ENCODE data around the gene ENTPD1. TPM values are rescaled to one million over a fixed set of nuclear protein-coding genes. Genes with fewer than 3 reads are reported as not detected.

ENTPD1 gene
- total RNA-seq, 1 donor from 2014 or later = 41.6 TPM

GRCh38 chr10:95840121-95840520, 84.2 kb downstream of the ENTPD1 start:
- no peak for DNase-seq (ENCODE audit: low spot score in 2 of 2)
- intact Hi-C loops (cut with DNase I) = no loop called here
- Histone ChIP-seq H3K4me3 (no peak overlapping the region), H3K4me1 (peaks cover 0 to 18% of the 10 kb centered on the region in 2 donors), H3K27me3 (no peaks in the 10 kb centered on the region), H3K27ac (peak overlapping the region; percentile 3 to 8), H3K36me3 (peaks cover 0 to 11% of the 10 kb centered on the region in 2 donors), H3K9me3 (no peaks in the 10 kb centered on the region)
- no peak for TF ChIP-seq CTCF (IDR thresholded peaks at IDR 0.05)

- H3K27ac ChIP-seq = peak overlapping the region; percentile 3 to 8
- no peak for DNase-seq (ENCODE audit: low spot score in 2 of 2)
- peaks cover 0 to 15% of the 10 kb centered on the region in 2 donors for H3K36me3 ChIP-seq
- intact Hi-C loops (cut with DNase I) = no loop called here
- H3K4me1 ChIP-seq = peaks cover 0 to 18% of the 10 kb centered on the region in 2 donors
- H3K27me3 ChIP-seq = no peaks in the 10 kb centered on the region
- no peak overlapping the region for H3K4me3 ChIP-seq
- TF ChIP-seq CTCF (IDR thresholded peaks at IDR 0.05) = no peak
- H3K9me3 ChIP-seq = no peaks in the 10 kb centered on the region
Observed at GRCh38 chr10:95840681-95841080, 84.7 kb downstream of the ENTPD1 start.

- Histone ChIP-seq H3K4me3 (no peak overlapping the region), H3K9me3 (no peaks in the 10 kb centered on the region), H3K27ac (peak overlapping the region; percentile 25 to 57), H3K4me1 (peaks cover 0 to 18% of the 10 kb centered on the region in 2 donors), H3K36me3 (peaks cover 0 to 19% of the 10 kb centered on the region in 2 donors), H3K27me3 (no peaks in the 10 kb centered on the region)
- DNase-seq (ENCODE audit: low spot score in 2 of 2) = no peak
- intact Hi-C loops (cut with DNase I) = loop anchor here (1.0 kb wide), 1 partner anchor 148 kb away; no protein-coding TSS in a partner anchor
- TF ChIP-seq CTCF (IDR thresholded peaks at IDR 0.05) = peak; percentile 56 to 77 (median 64)
Observed at GRCh38 chr10:95841661-95842498, 85.9 kb downstream of the ENTPD1 start.

GRCh38 chr10:95845411-95845810, 89.4 kb downstream of the ENTPD1 start:
- no peak for DNase-seq (ENCODE audit: low spot score in 2 of 2)
- no peak for TF ChIP-seq CTCF (IDR thresholded peaks at IDR 0.05)
- H3K4me3 ChIP-seq = no peak overlapping the region
- intact Hi-C loops (cut with DNase I) = no loop called here
- H3K9me3 ChIP-seq = no peaks in the 10 kb centered on the region
- H3K4me1 ChIP-seq = peaks cover 0 to 14% of the 10 kb centered on the region in 2 donors
- H3K27me3 ChIP-seq = no peaks in the 10 kb centered on the region
- peaks cover 4 to 27% of the 10 kb centered on the region in 2 donors for H3K36me3 ChIP-seq
- H3K27ac ChIP-seq = no peak overlapping the region

GRCh38 chr10:95847007-95847406, 91.0 kb downstream of the ENTPD1 start:
- DNase-seq (ENCODE audit: low spot score in 2 of 2) = no peak
- no peak for TF ChIP-seq CTCF (IDR thresholded peaks at IDR 0.05)
- Histone ChIP-seq H3K4me1 (peaks cover 0 to 4% of the 10 kb centered on the region in 2 donors), H3K4me3 (no peak overlapping the region), H3K9me3 (no peaks in the 10 kb centered on the region), H3K27ac (no peak overlapping the region), H3K27me3 (no peaks in the 10 kb centered on the region), H3K36me3 (peaks cover 4 to 27% of the 10 kb centered on the region in 2 donors)
- intact Hi-C loops (cut with DNase I) = no loop called here
